GM21529 (cell line): Measurements from ENCODE around the gene FGF10.

Source experiments
- ATAC-seq: cut with Tn5 transposase; IDR thresholded peaks from one replicate; pipeline ENCODE4 v1.9.1; 2021; ENCODE audit not compliant: unreplicated experiment

The FGF10 gene

DNA sequence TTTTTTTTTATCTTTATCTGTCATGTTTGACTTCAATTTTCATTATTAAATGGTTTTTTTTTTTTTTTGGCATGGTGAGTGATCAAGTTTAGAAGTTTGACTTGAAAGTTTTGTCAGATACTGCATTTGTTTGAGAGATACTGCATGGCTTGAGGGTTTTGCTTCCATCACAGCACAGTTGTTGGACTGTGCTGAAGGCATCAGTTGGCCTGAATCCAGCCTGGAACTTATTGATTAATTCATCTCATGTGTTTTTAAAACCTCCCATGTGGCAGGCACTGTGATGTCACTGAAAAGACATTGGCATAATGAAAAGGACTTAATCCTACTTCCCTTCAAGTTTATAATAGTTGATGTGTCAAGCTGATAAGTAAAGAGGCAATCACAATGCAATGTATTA lies 128.4 kb downstream of the FGF10 start:
- ATAC-seq, result no peak

GRCh38 chr5:44257653-44258365 lies 131.4 kb downstream of the FGF10 start:
- no peak for ATAC-seq

DNA sequence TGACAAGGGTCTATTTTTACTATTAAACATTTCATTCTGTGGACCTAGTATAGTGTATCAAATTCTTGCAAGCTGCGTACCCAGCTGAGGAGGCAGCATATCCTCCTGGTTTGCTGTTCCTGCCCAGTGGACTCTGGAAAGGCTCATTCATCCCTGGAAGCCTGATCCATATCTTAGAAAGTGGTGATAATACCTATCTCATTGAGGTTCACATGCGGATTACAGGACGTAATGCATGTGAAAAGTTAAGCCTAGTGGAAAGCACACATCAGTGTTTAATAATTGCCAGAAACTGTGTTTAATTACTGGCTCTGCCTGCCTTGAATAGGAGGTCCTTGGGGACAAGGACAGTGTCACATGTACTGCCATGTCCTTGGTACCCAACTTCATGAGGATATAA lies 132.0 kb downstream of the FGF10 start:
- no peak for ATAC-seq
